SK-N-MC (cell line): ENCODE results near the gene ZSCAN20.

Experiments
- EZH2 ChIP-seq: fragments of 200-600 bp; sonication (generic); IDR thresholded peaks from one replicate; pipeline ENCODE4 v1.6.1; 2017; ENCODE audit warnings: antibody characterized with exemption
- POLR2AphosphoS5 ChIP-seq: IDR thresholded peaks from 2 replicates; pipeline ENCODE4 v1.6.1; 2012; ENCODE audit warnings: mild to moderate bottlenecking, low read depth, low read length, borderline replicate concordance

- TF ChIP-seq EZH2 (no peak), POLR2AphosphoS5 (no peak)
Measured at GRCh38 chr1:33434363-33434750, 38.1 kb upstream of the ZSCAN20 start.
